Measurements from ENCODE around the gene MEG3.

DNA sequence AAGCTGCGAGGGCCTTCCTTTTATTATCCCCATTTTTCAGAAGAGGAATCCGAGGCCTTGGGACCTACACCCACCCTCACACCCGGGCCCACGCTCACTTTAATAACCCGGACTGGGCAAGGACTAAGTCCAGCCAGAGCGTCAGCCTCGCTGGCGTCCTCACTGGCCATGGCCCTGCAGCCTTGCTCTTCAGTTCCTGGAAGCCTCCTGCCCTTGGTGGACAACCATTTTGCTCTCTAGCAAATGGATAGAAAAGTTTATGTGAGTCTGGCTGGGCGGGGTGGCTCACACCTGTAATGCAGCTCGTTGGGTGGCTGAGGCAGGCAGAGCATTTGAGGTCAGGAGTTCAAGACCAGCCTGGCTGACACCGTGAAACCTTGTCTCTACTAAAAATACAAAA is 67.8 kb downstream of the MEG3 start:
- TF ChIP-seq, protein P1, sequence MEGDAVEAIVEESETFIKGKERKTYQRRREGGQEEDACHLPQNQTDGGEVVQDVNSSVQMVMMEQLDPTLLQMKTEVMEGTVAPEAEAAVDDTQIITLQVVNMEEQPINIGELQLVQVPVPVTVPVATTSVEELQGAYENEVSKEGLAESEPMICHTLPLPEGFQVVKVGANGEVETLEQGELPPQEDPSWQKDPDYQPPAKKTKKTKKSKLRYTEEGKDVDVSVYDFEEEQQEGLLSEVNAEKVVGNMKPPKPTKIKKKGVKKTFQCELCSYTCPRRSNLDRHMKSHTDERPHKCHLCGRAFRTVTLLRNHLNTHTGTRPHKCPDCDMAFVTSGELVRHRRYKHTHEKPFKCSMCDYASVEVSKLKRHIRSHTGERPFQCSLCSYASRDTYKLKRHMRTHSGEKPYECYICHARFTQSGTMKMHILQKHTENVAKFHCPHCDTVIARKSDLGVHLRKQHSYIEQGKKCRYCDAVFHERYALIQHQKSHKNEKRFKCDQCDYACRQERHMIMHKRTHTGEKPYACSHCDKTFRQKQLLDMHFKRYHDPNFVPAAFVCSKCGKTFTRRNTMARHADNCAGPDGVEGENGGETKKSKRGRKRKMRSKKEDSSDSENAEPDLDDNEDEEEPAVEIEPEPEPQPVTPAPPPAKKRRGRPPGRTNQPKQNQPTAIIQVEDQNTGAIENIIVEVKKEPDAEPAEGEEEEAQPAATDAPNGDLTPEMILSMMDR (IDR thresholded peaks at IDR 0.05): no peak
- TF ChIP-seq POLR2A (IDR thresholded peaks at IDR 0.05): no peak

Measured in thyroid gland (tissue), 4 donors.